H54 (cell line): ENCODE measurements around the gene CTNNA2.

Experiments used
- DNase-seq: peaks from one replicate; pipeline ENCODE4 v3.0.0; 2011; ENCODE audit warnings: low spot score, mixed read lengths; ENCODE audit not compliant: insufficient read length
- FAIRE-seq: peaks from 3 replicates; lab custom pipeline; 2011; peaks lifted over from hg19 to GRCh38; lab: Jason Lieb, UNC
- POLR2A ChIP-seq: IDR thresholded peaks from 2 replicates; pipeline ENCODE4 v1.6.1; 2011; ENCODE audit warnings: low read depth, mild to moderate bottlenecking, low read length

CTNNA2 gene

DNA sequence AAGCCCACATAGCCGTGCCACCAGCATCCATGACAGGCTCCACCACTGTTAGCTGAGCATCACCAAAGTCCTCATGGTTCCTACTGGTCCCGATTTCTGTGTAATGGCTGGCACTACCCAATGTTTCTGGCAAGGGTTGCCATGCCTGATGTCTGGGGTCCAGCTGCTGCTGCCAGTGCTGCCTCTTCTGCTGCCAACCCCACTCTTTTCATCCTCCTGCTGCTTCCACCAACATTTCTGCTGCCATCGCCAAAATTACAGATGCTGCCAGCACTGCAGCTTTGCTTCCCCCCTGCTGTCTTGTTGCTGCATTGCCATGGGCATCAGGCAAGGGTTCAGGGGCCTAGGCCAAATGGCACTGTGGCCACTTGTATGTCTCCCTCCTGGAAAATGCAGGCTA, 638.8 kb downstream of the CTNNA2 start:
- no peak for DNase-seq
- no peak for FAIRE-seq
- TF ChIP-seq POLR2A = no peak

DNA sequence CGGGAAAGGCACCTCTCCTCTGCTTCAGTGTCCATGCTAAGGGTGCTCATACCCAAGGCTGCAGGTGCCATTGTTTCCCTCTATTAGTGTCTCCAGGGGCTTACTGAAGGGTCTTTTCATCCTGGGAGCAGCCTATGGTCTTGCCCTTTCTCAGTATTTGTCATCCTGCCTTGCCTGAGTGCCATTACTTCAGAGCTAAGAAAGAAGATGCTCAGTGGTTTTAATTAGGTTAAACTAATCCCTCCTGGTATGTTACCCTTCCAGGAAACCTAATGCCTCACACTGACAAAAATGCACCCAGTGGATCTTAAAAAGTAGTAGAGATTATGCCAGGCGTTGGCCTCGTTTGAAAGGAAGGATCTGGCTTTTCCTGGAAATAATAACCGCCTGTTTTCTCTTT, 640.3 kb downstream of the CTNNA2 start:
- no peak for TF ChIP-seq POLR2A
- FAIRE-seq (no peak), DNase-seq (no peak)

DNA sequence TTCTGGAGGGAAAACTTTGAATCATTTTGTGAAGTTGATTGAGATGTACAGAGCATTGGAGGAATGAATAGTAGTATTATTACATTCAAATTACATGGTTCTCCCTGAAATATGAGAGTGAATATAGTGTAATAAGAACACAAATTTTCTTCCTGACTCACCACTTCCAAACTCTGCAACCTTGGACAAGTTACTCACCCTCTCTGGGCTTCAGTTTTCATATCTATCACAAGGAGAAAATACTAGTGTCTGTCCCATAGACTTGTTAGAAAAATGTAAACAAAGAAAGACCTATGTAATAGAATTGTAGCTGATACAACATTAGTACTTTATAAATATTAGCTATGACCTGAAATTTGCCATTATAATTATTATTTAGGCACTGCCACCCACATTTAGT, 640.9 kb downstream of the CTNNA2 start:
- DNase-seq = no peak
- no peak for TF ChIP-seq POLR2A
- no peak for FAIRE-seq

DNA sequence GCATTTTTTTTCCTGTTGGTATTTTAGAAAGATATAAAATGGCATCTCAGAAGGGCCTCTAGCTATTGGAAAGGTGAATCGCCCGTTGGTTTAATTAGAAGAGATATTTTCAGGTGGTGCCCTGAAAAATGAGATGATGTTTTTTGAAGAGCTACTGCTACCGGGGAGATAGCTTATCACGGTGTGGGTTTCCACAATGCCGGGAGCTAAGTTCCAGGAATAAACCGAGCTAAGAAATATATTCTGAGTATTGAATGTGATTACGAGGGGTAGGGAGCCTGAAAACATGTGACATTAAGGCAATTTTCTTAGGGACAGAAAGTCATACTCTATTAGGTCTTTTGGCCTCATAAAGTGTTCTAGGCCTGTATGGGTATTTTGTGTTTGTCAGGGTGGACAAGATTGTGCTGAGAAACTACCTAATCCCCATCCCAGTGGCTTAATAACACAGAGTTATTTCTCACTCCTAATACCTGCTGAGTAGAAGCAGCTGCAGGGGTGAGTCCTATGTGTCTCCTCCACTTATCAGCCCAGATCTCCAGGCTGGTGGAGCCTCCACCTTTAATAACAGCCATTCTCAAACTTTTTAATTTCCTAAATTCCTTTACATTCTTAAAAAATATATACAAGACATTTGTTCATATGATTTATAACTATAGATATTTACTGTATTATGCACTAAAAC, 641.5 kb downstream of the CTNNA2 start:
- FAIRE-seq (no peak), DNase-seq (no peak)
- TF ChIP-seq POLR2A = no peak

DNA sequence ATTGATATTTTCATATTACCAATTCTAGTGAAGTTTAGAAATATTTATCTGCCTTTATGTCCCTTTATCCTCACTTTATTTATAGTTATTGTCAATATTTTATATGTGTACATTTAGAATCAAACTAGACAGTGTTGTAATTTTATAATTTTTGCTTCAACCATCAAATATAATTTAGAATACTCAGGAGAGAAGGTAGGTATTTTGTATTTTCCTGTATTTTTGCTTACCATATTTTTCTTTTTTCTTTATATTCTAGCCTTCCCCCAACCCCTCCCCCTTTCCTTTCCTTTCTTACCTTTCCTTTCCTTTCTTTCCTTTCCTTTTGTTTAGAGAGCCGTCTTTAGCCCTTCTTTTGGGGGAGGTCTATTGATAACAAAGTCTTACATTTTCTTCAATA, 651.5 kb downstream of the CTNNA2 start:
- FAIRE-seq = no peak
- DNase-seq = no peak
- no peak for TF ChIP-seq POLR2A

DNA sequence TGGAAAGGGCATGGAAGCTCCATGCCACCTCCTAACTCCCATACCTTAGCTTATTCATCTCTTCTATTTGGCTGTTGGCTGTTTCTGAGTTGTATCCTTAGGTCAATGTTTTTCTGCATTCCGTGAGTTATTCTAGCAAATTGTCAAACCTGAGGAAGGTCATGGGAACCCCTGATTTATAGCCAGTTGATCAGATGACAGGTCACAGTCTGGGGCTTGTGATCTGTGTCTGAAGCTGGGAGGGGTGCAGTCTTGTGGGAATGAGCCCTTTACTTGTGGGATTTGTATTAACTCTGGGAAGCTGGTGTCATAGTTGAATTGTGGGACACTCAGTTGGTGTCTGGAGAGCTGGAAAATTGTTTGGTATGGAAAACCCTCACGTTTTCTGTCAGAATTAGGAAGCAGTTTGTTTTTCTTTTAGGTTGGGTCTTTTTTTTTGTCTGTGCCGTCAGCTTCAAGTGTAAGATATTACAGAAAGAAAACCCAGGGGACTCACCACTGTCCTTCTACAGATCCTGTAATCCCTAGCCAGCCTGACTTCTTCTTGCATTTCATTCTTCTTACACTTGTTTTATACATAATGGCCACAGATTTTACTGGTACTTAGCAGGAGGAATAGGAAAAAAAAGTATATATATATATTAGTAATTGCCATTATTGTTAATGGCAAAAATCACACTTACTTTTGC, 653.8 kb downstream of the CTNNA2 start:
- no peak for DNase-seq
- no peak for TF ChIP-seq POLR2A
- FAIRE-seq = no peak

DNA sequence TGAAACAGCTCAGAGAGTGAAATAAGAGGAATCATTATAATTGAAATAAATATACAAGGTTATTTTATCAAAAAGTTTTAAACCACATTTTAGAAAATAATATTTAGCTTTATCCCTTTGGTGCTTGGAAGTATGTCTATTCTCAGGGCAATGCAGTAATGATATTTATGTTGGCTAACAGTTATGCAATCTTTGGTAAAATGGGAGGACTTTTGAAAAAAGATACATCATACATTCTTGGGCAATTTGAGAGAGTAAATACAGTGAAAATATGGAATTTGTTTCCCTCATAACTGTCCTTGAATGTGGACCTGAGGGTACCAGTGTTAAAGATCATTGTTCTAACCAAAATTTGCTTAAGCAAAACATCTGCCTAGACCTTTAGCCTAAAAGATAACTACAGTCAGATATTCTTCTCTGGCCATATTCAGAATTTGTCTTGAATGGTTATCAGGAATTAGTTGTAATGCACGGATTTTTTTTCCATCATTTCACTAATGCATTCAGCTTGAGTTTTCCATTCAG, 654.5 kb downstream of the CTNNA2 start:
- DNase-seq = no peak
- TF ChIP-seq POLR2A = no peak
- FAIRE-seq = no peak

DNA sequence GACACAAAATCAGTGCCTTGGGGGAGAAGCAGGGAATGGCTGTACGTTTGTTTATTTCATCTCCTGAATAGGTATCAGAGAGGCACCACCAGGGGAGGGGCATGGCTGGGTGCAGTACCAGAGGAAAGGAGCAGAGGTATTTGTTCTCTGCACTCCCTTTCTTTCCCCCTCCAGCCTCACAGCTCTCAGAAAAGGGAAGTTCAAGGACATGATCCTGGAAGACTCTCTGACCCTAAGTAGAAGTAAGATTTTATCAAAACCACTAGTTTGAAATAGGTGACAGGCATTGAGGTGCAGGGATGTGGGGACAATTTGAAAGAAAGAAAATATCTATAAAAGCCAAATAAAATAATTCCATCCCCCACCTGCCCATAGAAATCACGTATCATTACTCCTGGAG, 655.2 kb downstream of the CTNNA2 start:
- TF ChIP-seq POLR2A = no peak
- DNase-seq (no peak), FAIRE-seq (no peak)

DNA sequence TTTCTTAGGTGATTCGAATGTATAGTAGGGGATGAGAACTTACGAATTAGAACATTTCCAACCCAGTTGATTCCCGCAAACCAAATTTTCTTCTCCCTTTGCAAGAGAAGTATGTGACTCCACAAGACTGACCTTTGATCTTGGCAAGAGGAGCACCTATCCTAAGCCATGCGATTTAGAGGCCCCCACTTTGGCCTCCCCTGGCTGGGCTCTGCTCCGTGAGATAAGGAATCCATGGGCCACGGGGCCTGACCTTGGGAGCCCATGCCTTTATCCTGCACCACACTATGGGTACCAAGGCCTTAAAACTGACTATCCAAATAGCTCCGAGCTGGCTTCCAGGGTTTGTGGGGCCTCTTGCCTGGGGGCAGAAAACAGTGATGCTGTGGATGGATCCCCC, 656.0 kb downstream of the CTNNA2 start:
- no peak for FAIRE-seq
- no peak for DNase-seq
- TF ChIP-seq POLR2A = no peak

DNA sequence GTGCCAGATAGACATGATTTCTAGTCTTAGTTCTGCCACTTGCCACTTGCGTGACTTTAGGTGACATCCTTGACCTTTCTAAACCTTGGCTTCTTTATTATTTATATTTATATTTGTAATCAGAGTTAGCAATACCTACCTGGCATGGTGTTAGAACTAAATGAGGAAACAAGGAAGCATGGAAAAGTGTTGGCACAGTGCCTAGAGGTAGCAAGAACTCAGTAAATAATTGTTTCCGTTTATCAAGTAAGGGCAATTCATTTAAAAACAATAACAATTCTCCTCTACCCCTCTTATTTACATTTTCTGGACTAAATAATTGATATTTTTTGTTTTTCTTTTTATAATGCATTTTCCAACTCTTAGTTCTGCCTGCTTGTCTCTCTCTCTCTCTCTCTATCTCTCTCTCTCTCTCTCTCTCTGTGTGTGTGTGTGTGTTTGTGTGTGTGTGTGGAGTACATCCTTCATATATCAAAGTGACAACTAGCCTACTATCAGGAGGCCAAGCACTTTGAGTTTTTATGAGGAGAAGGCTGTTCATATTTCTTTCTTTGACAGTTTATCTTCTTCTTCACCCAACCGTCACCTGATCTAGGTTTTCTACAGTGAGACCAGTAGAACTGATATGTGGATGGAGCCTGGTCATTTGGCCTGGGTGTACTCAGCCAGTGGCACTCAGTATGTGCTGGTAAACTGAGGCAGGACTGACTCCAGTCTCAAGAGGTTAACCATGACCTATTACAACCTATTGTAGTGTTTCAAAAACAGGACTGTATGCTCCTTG, 657.2 kb downstream of the CTNNA2 start:
- FAIRE-seq (no peak), DNase-seq (no peak)
- no peak for TF ChIP-seq POLR2A

DNA sequence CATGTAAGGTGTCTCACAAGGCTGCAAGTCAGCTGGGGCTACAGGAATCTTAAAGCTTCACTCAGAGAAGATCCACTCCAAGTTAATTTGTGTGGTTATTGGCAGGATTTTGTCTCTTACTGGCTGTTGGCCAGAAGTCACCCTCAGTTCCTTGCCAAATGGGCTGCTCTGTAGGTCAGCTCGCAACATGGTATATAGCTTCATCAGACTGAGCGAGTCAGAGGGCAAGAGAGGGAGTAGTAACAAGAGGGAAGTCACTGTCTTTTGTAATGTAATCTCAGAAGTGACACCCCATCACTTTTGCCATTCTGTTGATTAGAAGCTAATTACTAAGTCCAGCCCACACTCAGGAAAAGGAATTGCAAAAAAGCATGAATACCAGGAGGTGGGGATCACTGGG, 672.2 kb downstream of the CTNNA2 start:
- DNase-seq = no peak
- no peak for FAIRE-seq
- no peak for TF ChIP-seq POLR2A

DNA sequence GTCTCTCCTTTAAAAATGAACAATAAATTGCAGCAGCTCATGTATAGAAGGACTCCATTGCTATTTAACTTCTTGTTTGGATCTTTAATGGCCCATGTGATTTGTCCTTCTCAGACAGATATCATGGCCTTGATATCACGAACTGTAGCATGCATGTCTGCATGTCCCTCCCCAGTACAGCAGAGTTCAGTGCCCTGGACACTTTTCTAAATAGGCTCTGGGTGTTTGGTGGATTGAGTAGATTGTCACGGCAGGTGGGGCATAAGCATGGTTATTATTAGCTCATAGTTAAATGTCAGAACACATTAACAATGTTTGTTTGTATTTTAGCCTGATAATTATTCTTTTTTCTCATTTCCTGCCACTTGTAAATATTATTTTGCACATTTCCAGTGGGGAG, 673.4 kb downstream of the CTNNA2 start:
- no peak for TF ChIP-seq POLR2A
- FAIRE-seq (no peak), DNase-seq (no peak)

DNA sequence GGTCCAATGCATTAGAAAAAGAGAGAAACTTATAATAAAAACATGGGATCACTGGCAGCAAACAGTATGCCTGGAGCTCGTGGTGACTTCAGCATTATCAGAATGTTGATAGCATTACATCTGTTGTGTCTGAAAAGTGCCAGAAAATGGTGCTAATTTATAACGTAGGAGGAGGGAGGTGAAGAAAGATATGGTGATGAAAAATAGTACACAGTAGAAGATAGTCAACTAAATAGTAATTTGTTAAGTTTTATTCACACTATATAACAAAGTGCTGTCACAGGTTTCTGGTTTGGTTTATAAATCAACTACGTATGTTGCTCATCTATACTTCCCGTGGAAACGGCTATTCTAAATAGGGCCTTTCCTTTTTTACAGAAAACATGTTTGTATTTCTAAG, 674.3 kb downstream of the CTNNA2 start:
- no peak for FAIRE-seq
- no peak for TF ChIP-seq POLR2A

DNA sequence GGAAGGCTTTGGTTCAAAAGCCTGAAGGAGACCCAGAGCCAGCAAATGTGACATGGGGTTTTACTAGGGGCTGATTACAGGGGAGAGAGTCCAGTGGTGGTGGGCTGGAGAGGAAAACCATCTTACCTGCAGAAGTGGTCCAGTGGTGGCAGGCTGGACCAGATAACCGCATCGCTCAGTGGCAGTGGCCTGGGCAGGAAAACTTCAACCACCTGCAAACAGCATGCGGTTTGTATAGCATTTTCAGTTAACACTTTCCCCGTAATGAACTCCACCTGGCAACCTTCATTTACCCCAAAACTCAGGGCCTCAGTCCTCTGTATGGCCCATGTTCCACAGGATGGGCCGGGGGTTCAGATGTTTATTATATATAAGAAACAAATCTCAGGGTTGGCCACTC, 677.3 kb downstream of the CTNNA2 start:
- DNase-seq (no peak), FAIRE-seq (no peak)
- TF ChIP-seq POLR2A = no peak

More for the DNA sequence above, 674.3 kb downstream of the CTNNA2 start:
- DNase-seq = no peak
